Measurements from ENCODE around the gene S100PBP.

The S100PBP gene

DNA sequence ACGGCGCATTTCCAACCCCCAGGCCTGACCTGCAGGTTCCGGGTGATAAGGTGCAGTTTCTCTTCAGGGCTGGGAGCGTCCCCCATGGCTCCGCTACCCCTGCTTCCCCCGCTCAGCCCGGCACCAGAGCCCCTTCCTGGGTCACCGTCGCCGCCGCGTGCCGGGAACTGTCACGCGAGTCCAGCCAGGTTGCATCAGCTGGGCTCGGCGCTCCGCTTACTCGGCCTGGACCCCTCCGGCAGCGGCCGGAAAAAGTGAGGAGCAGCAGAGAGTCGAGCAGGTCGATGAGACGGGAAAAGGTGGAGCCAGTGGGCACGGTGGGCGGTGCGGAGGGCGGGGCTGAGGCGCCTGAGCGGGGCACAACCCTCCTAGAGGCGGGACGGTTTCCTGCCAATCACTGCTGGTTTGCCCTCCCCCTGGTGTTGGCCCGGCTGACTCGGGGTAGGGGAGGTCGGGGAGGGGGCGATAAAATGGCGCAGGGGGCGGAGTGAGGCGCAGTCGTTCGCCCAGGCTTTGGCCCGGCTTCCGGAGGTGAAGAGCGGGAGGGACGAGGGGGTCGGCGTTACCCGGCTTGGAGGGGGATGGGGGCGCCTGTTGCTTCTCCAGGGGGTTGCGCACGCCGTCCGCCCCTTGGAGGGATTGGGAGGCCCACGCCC is at the start of gene S100PBP, which contains the start of gene YARS1:
Gene S100PBP (plus strand): TSS at position 495 of the 656 bp plus-strand sequence. CDS start 8,447 bp downstream, outside the sequence.
Gene YARS1 (minus strand): TSS at position 200 of the 656 bp plus-strand sequence. CDS start 114 bp downstream, at position 86.
- no peaks in the 10 kb centered on the region for H3K27me3 ChIP-seq (ENCODE audit: control insufficient read depth, insufficient read depth, low read length)
- peaks cover 10% of the 10 kb centered on the region for H3K4me1 ChIP-seq (ENCODE audit: control insufficient read depth, insufficient read depth, low read length)

DNA sequence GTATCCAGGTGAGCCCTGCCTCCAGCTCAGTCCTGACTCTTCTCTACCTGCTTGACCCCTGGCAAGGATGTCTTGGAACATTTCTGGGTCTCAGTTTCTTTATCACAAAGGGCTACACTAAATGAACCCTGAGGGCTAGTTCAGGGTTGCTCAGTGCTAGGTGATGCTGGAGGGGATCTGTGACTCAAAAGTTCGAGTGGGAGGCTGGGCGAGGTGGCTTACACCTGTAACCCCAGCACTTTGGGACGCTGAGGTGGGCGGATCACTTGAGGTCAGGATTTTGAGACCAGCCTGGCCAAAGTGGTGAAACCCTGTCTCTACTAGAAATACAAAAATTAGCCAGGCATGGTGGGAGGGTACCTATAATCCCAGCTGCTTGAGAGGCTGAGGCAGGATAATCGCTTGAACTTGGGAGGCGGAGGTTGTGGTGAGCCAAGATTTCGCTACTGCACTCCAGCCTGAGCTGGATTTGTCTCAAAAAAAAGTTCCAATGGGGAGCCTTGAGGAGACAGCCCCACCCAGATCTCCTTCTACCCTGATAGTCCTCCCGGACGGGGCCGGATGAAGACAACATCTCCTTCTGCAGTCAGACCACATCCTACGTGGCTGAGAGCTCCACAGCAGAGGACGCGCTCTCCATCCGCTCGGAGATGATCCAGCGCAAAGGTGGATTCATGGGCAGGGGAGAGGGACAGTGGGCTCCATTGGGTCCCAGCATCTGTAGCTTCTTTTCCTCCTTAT is 49.2 kb upstream of the S100PBP start:
- Histone ChIP-seq H3K4me3 (ENCODE audit: low read length) (no peak overlapping the region), H3K9ac (ENCODE audit: low read length) (no peak overlapping the region), H3K27ac (ENCODE audit: low read depth, low read length) (no peak overlapping the region), H3K36me3 (ENCODE audit: control insufficient read depth, insufficient read depth, low read length) (peaks cover 8% of the 10 kb centered on the region), H3K4me1 (ENCODE audit: control insufficient read depth, insufficient read depth, low read length) (peaks cover 12% of the 10 kb centered on the region), H3K27me3 (ENCODE audit: control insufficient read depth, insufficient read depth, low read length) (no peaks in the 10 kb centered on the region)

More for the DNA sequence above, at the start of gene S100PBP, which contains the start of gene YARS1:
- Histone ChIP-seq H3K36me3 (ENCODE audit: control insufficient read depth, insufficient read depth, low read length) (no peaks in the 10 kb centered on the region), H3K9ac (ENCODE audit: low read length) (peak within 1 kb of the TSS; percentile 89), H3K4me3 (ENCODE audit: low read length) (peak within 1 kb of the TSS; percentile 96), H3K27ac (ENCODE audit: low read depth, low read length) (peak within 1 kb of the TSS; percentile 98)

DNA sequence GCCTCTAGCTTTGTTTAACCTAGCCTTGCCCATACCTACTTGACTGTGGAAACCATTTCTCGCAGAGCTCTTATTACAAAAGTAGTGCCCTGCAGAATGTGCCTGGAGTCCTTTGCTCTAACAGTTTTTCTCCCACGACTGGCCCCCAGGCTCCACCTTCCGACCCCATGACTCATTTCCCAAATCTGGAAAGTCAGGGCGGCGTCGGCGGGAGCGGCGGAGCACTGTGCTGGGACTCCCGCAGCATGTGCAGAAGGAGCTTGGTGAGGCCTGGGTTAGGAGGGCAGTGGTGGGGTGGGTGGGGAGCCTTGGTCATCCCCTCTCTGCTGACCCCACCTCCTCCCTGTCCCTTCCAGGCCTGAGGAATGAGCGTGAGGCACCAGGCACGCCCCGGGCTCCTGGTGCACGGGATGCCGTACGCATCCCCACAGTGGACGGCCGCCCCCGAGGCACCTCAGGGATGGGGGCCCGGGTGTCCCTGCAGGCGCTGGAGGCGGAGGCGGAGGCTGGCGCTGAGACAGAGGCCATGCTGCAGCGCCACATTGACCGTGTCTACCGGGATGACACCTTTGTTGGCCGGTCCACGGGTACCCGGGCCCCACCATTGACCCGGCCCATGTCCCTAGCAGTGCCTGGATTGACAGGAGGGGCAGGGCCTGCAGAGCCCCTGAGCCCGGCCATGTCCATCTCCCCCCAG is 47.8 kb upstream of the S100PBP start:
- no peak overlapping the region for H3K9ac ChIP-seq (ENCODE audit: low read length)
- no peak overlapping the region for H3K4me3 ChIP-seq (ENCODE audit: low read length)
- H3K27ac ChIP-seq (ENCODE audit: low read depth, low read length), result no peak overlapping the region
- peaks cover 8% of the 10 kb centered on the region for H3K36me3 ChIP-seq (ENCODE audit: control insufficient read depth, insufficient read depth, low read length)
- peaks cover 12% of the 10 kb centered on the region for H3K4me1 ChIP-seq (ENCODE audit: control insufficient read depth, insufficient read depth, low read length)
- H3K27me3 ChIP-seq (ENCODE audit: control insufficient read depth, insufficient read depth, low read length), result no peaks in the 10 kb centered on the region

DNA sequence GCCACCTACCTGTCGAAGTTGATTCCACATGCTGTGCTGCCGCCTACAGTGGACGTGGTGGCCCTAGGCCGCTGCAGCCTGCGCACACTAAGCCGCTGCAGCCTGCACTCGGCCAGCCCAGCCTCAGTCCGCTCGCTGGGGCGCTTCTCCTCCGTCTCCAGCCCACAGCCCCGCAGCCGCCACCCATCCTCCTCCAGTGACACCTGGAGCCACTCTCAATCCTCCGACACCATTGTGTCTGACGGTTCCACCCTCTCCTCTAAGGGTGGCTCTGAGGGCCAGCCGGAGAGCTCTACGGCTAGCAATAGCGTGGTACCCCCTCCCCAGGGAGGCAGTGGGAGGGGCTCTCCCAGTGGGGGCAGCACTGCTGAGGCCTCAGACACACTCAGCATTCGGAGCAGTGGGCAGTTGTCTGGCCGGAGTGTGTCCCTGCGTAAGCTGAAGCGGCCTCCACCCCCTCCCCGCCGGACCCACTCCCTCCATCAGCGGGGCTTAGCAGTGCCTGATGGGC is 47.2 kb upstream of the S100PBP start:
- no peaks in the 10 kb centered on the region for H3K27me3 ChIP-seq (ENCODE audit: control insufficient read depth, insufficient read depth, low read length)
- peaks cover 8% of the 10 kb centered on the region for H3K4me1 ChIP-seq (ENCODE audit: control insufficient read depth, insufficient read depth, low read length)
- H3K9ac ChIP-seq (ENCODE audit: low read length), result no peak overlapping the region
- H3K4me3 ChIP-seq (ENCODE audit: low read length), result no peak overlapping the region
- H3K27ac ChIP-seq (ENCODE audit: low read depth, low read length), result no peak overlapping the region
- H3K36me3 ChIP-seq (ENCODE audit: control insufficient read depth, insufficient read depth, low read length), result peaks cover 8% of the 10 kb centered on the region

DNA sequence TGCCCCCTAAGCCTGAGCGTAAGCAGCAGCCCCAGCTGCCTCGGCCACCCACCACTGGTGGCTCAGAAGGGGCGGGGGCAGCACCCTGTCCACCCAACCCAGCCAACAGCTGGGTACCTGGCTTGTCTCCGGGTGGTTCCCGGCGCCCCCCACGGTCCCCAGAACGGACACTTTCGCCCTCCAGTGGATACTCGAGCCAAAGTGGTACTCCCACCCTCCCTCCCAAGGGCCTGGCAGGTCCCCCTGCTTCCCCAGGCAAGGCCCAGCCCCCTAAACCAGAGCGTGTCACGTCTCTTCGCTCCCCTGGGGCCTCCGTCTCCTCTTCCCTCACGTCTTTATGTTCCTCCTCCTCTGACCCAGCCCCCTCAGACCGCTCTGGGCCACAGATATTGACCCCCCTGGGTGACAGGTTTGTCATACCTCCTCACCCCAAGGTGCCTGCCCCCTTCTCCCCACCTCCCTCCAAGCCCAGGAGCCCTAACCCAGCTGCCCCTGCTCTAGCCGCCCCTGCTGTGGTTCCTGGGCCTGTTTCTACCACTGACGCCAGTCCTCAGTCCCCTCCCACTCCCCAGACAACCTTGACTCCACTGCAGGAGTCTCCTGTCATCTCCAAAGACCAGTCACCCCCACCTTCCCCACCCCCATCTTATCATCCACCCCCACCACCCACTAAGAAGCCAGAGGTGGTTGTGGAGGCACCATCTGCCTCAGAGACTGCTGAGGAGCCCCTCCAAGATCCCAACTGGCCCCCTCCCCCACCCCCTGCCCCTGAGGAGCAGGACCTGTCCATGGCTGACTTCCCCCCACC is 46.5 kb upstream of the S100PBP start:
- no peak overlapping the region for H3K4me3 ChIP-seq (ENCODE audit: low read length)
- H3K36me3 ChIP-seq (ENCODE audit: control insufficient read depth, insufficient read depth, low read length), result peaks cover 8% of the 10 kb centered on the region
- H3K4me1 ChIP-seq (ENCODE audit: control insufficient read depth, insufficient read depth, low read length), result peaks cover 7% of the 10 kb centered on the region
- no peak overlapping the region for H3K9ac ChIP-seq (ENCODE audit: low read length)
- H3K27ac ChIP-seq (ENCODE audit: low read depth, low read length), result no peak overlapping the region
- H3K27me3 ChIP-seq (ENCODE audit: control insufficient read depth, insufficient read depth, low read length), result no peaks in the 10 kb centered on the region

DNA sequence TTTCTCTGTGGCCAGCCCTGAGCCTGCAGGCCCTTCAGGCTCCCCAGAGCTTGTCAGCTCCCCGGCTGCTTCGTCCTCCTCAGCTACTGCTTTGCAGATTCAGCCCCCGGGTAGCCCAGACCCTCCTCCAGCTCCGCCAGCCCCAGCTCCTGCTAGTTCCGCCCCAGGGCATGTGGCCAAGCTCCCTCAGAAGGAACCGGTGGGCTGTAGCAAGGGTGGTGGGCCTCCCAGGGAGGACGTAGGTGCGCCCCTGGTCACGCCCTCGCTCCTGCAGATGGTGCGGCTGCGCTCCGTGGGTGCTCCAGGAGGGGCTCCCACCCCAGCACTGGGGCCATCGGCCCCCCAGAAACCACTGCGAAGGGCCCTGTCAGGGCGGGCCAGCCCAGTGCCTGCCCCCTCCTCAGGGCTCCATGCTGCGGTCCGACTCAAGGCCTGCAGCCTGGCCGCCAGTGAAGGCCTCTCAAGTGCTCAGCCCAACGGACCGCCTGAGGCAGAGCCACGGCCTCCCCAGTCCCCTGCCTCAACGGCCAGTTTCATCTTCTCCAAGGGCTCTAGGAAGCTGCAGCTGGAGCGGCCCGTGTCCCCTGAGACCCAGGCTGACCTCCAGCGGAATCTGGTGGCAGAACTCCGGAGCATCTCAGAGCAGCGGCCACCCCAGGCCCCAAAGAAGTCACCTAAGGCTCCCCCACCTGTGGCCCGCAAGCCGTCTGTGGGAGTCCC is 45.7 kb upstream of the S100PBP start:
- Histone ChIP-seq H3K4me1 (ENCODE audit: control insufficient read depth, insufficient read depth, low read length) (peaks cover 7% of the 10 kb centered on the region), H3K36me3 (ENCODE audit: control insufficient read depth, insufficient read depth, low read length) (peaks cover 8% of the 10 kb centered on the region), H3K27me3 (ENCODE audit: control insufficient read depth, insufficient read depth, low read length) (no peaks in the 10 kb centered on the region), H3K9ac (ENCODE audit: low read length) (no peak overlapping the region), H3K27ac (ENCODE audit: low read depth, low read length) (no peak overlapping the region), H3K4me3 (ENCODE audit: low read length) (no peak overlapping the region)

DNA sequence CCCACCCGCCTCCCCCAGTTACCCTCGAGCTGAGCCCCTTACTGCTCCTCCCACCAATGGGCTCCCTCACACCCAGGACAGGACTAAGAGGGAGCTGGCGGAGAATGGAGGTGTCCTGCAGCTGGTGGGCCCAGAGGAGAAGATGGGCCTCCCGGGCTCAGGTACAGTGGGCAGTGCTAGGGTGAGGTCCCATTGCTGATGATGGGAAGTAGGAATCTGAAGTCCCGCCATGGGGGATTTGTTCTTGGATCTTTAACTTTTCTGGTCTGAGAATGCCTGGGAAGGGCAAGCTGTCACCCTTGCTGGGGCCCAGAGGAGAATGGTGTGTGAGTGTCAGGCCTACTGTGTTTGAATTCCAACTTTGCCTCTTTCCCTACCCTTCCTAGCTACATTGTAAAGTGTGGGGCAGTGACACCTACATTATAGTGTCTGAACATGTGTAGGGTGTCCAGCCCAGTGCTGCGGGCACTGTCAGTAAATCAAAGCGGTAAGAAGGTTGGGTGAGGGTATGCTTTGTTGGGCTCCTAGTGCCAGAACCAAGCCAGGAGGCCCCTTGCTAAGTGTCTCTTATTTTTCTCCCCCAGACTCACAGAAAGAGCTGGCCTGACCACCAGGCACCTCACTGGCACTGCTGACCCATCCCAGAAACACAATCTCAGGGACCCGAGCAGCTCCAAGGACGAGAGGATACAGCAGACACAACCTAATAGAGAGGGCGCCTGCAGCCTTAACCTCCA is 45.0 kb upstream of the S100PBP start:
- H3K27ac ChIP-seq (ENCODE audit: low read depth, low read length), result no peak overlapping the region
- no peak overlapping the region for H3K4me3 ChIP-seq (ENCODE audit: low read length)
- H3K27me3 ChIP-seq (ENCODE audit: control insufficient read depth, insufficient read depth, low read length), result no peaks in the 10 kb centered on the region
- H3K9ac ChIP-seq (ENCODE audit: low read length), result no peak overlapping the region
- peaks cover 4% of the 10 kb centered on the region for H3K4me1 ChIP-seq (ENCODE audit: control insufficient read depth, insufficient read depth, low read length)
- peaks cover 8% of the 10 kb centered on the region for H3K36me3 ChIP-seq (ENCODE audit: control insufficient read depth, insufficient read depth, low read length)

DNA sequence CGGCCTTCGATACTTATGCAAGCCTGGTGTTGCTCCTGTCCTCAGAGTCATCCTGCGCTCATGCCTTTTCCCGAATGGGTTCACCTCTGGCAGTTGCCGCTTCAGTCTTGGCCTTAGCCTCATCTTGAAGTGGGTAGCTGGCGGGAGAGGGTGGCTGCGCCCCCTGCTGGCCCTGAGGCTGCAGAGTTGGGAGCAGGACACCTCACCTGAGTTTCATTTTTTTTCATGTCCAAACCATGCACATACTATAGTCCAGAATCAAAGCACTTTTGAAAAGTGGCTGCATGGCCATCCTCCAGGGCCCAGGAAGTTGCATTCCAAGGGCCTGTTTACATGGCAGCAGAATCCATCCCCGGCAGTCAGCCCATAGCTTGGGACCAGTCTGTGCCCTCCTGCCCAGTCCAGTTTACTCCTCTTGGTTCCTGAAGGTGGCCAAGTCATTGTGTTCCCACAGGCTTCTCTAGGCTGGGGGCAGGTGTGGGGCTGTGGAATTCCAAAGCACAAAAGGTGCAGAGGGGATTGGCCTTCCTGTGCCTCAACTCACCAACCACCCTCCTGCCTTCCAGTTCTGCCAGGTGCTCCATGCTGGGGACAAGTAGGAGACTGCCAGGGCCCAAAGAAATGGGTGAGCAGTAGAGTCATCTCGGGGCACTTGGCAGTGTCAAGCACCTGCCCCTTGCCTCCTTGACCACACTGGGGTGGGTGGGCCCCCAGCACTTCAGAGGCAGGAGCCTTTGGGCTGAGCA is 44.3 kb upstream of the S100PBP start:
- H3K36me3 ChIP-seq (ENCODE audit: control insufficient read depth, insufficient read depth, low read length), result peaks cover 9% of the 10 kb centered on the region
- no peak overlapping the region for H3K27ac ChIP-seq (ENCODE audit: low read depth, low read length)
- no peak overlapping the region for H3K9ac ChIP-seq (ENCODE audit: low read length)
- no peaks in the 10 kb centered on the region for H3K4me1 ChIP-seq (ENCODE audit: control insufficient read depth, insufficient read depth, low read length)
- no peaks in the 10 kb centered on the region for H3K27me3 ChIP-seq (ENCODE audit: control insufficient read depth, insufficient read depth, low read length)
- no peak overlapping the region for H3K4me3 ChIP-seq (ENCODE audit: low read length)

DNA sequence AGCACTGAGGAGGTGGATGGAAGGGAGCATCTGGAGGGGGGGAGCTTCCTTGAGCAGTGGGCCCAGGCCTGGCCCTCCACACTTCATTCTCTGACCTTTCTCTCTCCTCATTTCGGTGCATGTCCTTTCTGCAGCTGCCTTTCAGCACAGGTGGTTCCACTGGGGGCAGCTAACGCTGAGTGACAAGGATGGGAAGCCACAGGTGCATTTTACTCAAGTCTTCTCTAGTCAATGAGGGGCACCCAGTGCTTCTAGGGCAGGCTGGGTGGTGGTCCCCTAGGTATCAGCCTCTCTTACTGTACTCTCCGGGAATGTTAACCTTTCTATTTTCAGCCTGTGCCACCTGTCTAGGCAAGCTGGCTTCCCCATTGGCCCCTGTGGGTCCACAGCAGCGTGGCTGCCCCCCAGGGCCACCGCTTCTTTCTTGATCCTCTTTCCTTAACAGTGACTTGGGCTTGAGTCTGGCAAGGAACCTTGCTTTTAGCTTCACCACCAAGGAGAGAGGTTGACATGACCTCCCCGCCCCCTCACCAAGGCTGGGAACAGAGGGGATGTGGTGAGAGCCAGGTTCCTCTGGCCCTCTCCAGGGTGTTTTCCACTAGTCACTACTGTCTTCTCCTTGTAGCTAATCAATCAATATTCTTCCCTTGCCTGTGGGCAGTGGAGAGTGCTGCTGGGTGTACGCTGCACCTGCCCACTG is 43.5 kb upstream of the S100PBP start:
- H3K27me3 ChIP-seq (ENCODE audit: control insufficient read depth, insufficient read depth, low read length), result no peaks in the 10 kb centered on the region
- no peak overlapping the region for H3K27ac ChIP-seq (ENCODE audit: low read depth, low read length)
- H3K4me3 ChIP-seq (ENCODE audit: low read length), result no peak overlapping the region
- H3K36me3 ChIP-seq (ENCODE audit: control insufficient read depth, insufficient read depth, low read length), result peaks cover 10% of the 10 kb centered on the region
- H3K9ac ChIP-seq (ENCODE audit: low read length), result no peak overlapping the region
- no peaks in the 10 kb centered on the region for H3K4me1 ChIP-seq (ENCODE audit: control insufficient read depth, insufficient read depth, low read length)

DNA sequence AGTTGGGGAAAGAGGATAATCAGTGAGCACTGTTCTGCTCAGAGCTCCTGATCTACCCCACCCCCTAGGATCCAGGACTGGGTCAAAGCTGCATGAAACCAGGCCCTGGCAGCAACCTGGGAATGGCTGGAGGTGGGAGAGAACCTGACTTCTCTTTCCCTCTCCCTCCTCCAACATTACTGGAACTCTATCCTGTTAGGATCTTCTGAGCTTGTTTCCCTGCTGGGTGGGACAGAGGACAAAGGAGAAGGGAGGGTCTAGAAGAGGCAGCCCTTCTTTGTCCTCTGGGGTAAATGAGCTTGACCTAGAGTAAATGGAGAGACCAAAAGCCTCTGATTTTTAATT is 43.0 kb upstream of the S100PBP start:
- Histone ChIP-seq H3K4me1 (ENCODE audit: control insufficient read depth, insufficient read depth, low read length) (no peaks in the 10 kb centered on the region), H3K9ac (ENCODE audit: low read length) (no peak overlapping the region), H3K36me3 (ENCODE audit: control insufficient read depth, insufficient read depth, low read length) (peaks cover 15% of the 10 kb centered on the region), H3K27ac (ENCODE audit: low read depth, low read length) (no peak overlapping the region), H3K27me3 (ENCODE audit: control insufficient read depth, insufficient read depth, low read length) (no peaks in the 10 kb centered on the region), H3K4me3 (ENCODE audit: low read length) (no peak overlapping the region)

All from rectal smooth muscle tissue (tissue), 1 donor.